ENCODE data around the gene WASL. TPM values are rescaled to one million over a fixed set of nuclear protein-coding genes. Genes with fewer than 3 reads are reported as not detected.

Gene WASL
- total RNA-seq, 1 experiment from 2014 or later: 39.3 TPM

- Histone ChIP-seq H3K27ac (ENCODE audit: insufficient read length, low read depth, low read length) (no peak overlapping the region), H4K5ac (ENCODE audit: insufficient read length, low read depth, low read length) (no peak overlapping the region), H3K18ac (ENCODE audit: insufficient read length, low read depth, low read length) (no peak overlapping the region), H2BK12ac (ENCODE audit: insufficient read length, low read depth, low read length) (no peak overlapping the region), H3K4me2 (ENCODE audit: insufficient read depth, insufficient read length, low read length) (peak overlapping the region; percentile 77), H2BK20ac (ENCODE audit: low read depth, low read length, poor library complexity, severe bottlenecking) (no peak overlapping the region), H3K4ac (ENCODE audit: low read depth, low read length) (no peak overlapping the region), H2BK15ac (ENCODE audit: low read depth, low read length) (no peak overlapping the region), H4K20me1 (ENCODE audit: control insufficient read depth, insufficient read depth, insufficient read length) (no peaks in the 10 kb centered on the region), H3K9me3 (ENCODE audit: control insufficient read depth, low read depth, low read length) (no peaks in the 10 kb centered on the region), H4K91ac (ENCODE audit: insufficient read length, low read depth, low read length) (no peak overlapping the region), H3K23ac (ENCODE audit: insufficient read length, low read depth, low read length) (no peak overlapping the region), H3K4me1 (ENCODE audit: insufficient read depth, low read length) (peaks cover 4% of the 10 kb centered on the region; the same call in 1 of the 2 replicates), H2AK5ac (ENCODE audit: insufficient read length, low read length) (no peak overlapping the region), H2BK120ac (ENCODE audit: low read depth, low read length, poor library complexity, severe bottlenecking) (no peak overlapping the region), H3K79me1 (ENCODE audit: insufficient read depth, low read depth, low read length, poor library complexity, severe bottlenecking) (no peaks in the 10 kb centered on the region), H2BK5ac (ENCODE audit: insufficient read length, low read length) (no peak overlapping the region), H3K56ac (ENCODE audit: insufficient read length, low read depth, low read length) (no peak overlapping the region), H4K8ac (replicated peaks; ENCODE audit: insufficient read length, low read depth, low read length) (no peak overlapping the region), H3K14ac (ENCODE audit: insufficient read depth, low read length) (no peak overlapping the region), H2AFZ (ENCODE audit: low read length) (no peak overlapping the region), H3K9ac (ENCODE audit: extremely low read depth, insufficient read length, low read length) (peak overlapping the region; percentile 73), H3K27me3 (ENCODE audit: insufficient read depth, low read length) (no peaks in the 10 kb centered on the region), H3K23me2 (ENCODE audit: insufficient read length, low read depth, low read length, poor library complexity, severe bottlenecking) (peaks cover 7% of the 10 kb centered on the region), H3K79me2 (ENCODE audit: insufficient read depth, low read length) (peaks cover 35% of the 10 kb centered on the region; the same call in 1 of the 2 replicates), H3T11ph (ENCODE audit: low read length) (no peak overlapping the region)
- H3K36me3 Mint-ChIP-seq (ENCODE audit: insufficient read depth in 1 of 3, low read depth in 3 of 3): peaks cover 0 to 3% (median 0%) of the 10 kb centered on the region in 3 experiments; a peak in 3 of 7 replicates
- H3K27me3 Mint-ChIP-seq (ENCODE audit: low read depth): no peaks in the 10 kb centered on the region
- peak overlapping the region; percentile 92 to 97 for H3K4me3 Mint-ChIP-seq
- H3K4me1 Mint-ChIP-seq: peaks cover 67% of the 10 kb centered on the region in 2 experiments
- DNase-seq: no peak
- WGBS (ENCODE audit: extremely low coverage, insufficient read length, low lambda C conversion rate): no CpG with 5 or more reads among the region's 4 CpGs
- peak overlapping the region in 2 of 3 experiments; percentile 12 to 99; a peak in 3 of 7 replicates for H3K27ac Mint-ChIP-seq
- no peaks in the 10 kb centered on the region for H3K9me3 Mint-ChIP-seq
- TF ChIP-seq, protein P1, sequence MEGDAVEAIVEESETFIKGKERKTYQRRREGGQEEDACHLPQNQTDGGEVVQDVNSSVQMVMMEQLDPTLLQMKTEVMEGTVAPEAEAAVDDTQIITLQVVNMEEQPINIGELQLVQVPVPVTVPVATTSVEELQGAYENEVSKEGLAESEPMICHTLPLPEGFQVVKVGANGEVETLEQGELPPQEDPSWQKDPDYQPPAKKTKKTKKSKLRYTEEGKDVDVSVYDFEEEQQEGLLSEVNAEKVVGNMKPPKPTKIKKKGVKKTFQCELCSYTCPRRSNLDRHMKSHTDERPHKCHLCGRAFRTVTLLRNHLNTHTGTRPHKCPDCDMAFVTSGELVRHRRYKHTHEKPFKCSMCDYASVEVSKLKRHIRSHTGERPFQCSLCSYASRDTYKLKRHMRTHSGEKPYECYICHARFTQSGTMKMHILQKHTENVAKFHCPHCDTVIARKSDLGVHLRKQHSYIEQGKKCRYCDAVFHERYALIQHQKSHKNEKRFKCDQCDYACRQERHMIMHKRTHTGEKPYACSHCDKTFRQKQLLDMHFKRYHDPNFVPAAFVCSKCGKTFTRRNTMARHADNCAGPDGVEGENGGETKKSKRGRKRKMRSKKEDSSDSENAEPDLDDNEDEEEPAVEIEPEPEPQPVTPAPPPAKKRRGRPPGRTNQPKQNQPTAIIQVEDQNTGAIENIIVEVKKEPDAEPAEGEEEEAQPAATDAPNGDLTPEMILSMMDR (conservative IDR thresholded peaks at IDR 0.05): no peak
Measured at GRCh38 chr7:123746931-123747488, 1.8 kb downstream of the WASL start.
